SK-N-SH treated with all-trans-retinoic acid at 6 μM for 48 hours (cell line): ENCODE measurements around the gene LAMA1.

Source experiments
- ATAC-seq: fragments of 200-7000 bp; cut with Tn5 transposase; 3 replicates; pipeline ENCODE4 v1.9.1; 2020; ENCODE audit warnings: mild to moderate bottlenecking, moderate library complexity
- ARNTL ChIP-seq: fragments of 450-650 bp; formaldehyde crosslinking; IDR thresholded peaks from 2 replicates; pipeline ENCODE4 v1.5.0; 2020; ENCODE audit warnings: low read depth, mild to moderate bottlenecking, moderate library complexity, borderline replicate concordance
- BACH2 ChIP-seq: fragments of 250-450 bp; sonication (Bioruptor Pico); IDR thresholded peaks from 2 replicates; pipeline ENCODE4 v1.9.0; 2021; ENCODE audit warnings: mild to moderate bottlenecking, borderline replicate concordance
- CREB5 ChIP-seq: fragments of 250-450 bp; sonication (Bioruptor Pico); IDR thresholded peaks from 2 replicates; pipeline ENCODE4 v1.5.1; 2020; ENCODE audit warnings: low read depth, mild to moderate bottlenecking, moderate library complexity
- CSDC2 ChIP-seq: fragments of 250-450 bp; sonication (Bioruptor Pico); IDR thresholded peaks from 2 replicates; pipeline ENCODE4 v1.5.0; 2020; ENCODE audit warnings: mild to moderate bottlenecking, moderate library complexity
- CSRNP3 ChIP-seq: fragments of 250-450 bp; sonication (Bioruptor Pico); IDR thresholded peaks from 2 replicates; pipeline ENCODE4 v1.5.1; 2021; ENCODE audit warnings: mild to moderate bottlenecking, moderate library complexity
- ESRRG ChIP-seq: fragments of 250-450 bp; sonication (Bioruptor Pico); IDR thresholded peaks from 2 replicates; pipeline ENCODE4 v1.6.1; 2021; ENCODE audit warnings: mild to moderate bottlenecking
- GLIS3 ChIP-seq: fragments of 250-450 bp; sonication (Bioruptor Pico); IDR thresholded peaks from 2 replicates; pipeline ENCODE4 v1.5.0; 2020; ENCODE audit warnings: mild to moderate bottlenecking, moderate library complexity
- OSR1 ChIP-seq: fragments of 250-450 bp; sonication (Bioruptor Pico); IDR thresholded peaks from 2 replicates; pipeline ENCODE4 v1.8.0; 2022; ENCODE audit warnings: moderate library complexity, mild to moderate bottlenecking, inconsistent platforms
- POU6F1 ChIP-seq: fragments of 250-450 bp; sonication (Bioruptor Pico); IDR thresholded peaks from 2 replicates; pipeline ENCODE4 v1.8.0; 2021; ENCODE audit warnings: low read depth, mild to moderate bottlenecking, moderate library complexity, borderline replicate concordance
- PPARA ChIP-seq: fragments of 250-450 bp; sonication (Bioruptor Pico); IDR thresholded peaks from 2 replicates; pipeline ENCODE4 v1.5.0; 2020; ENCODE audit warnings: mild to moderate bottlenecking, borderline replicate concordance
- RARB ChIP-seq: fragments of 250-450 bp; sonication (Bioruptor Pico); IDR thresholded peaks from 2 replicates; pipeline ENCODE4 v1.8.0; 2021; ENCODE audit warnings: mild to moderate bottlenecking, moderate library complexity
- SNAI2 ChIP-seq: fragments of 250-450 bp; sonication (Bioruptor Pico); IDR thresholded peaks from 2 replicates; pipeline ENCODE4 v1.5.0; 2020; ENCODE audit warnings: mild to moderate bottlenecking, moderate library complexity
- TCF4 ChIP-seq: fragments of 250-450 bp; sonication (Bioruptor Pico); IDR thresholded peaks from 2 replicates; pipeline ENCODE4 v1.8.0; 2021; ENCODE audit warnings: mild to moderate bottlenecking, moderate library complexity, borderline replicate concordance
- TSHZ2 ChIP-seq: fragments of 250-450 bp; sonication (Bioruptor Pico); IDR thresholded peaks from 2 replicates; pipeline ENCODE4 v1.5.0; 2020; ENCODE audit warnings: mild to moderate bottlenecking, moderate library complexity
- ZC3H10 ChIP-seq: fragments of 250-450 bp; sonication (Bioruptor Pico); IDR thresholded peaks from 2 replicates; pipeline ENCODE4 v1.5.1; 2021; ENCODE audit warnings: mild to moderate bottlenecking, moderate library complexity
- ZFP3 ChIP-seq: fragments of 250-450 bp; sonication (Bioruptor Pico); IDR thresholded peaks from 2 replicates; pipeline ENCODE4 v1.5.0; 2020; ENCODE audit warnings: mild to moderate bottlenecking, moderate library complexity
- ZFP30 ChIP-seq: fragments of 450-650 bp; formaldehyde crosslinking; IDR thresholded peaks from 2 replicates; pipeline ENCODE4 v1.5.0; 2022; ENCODE audit warnings: mild to moderate bottlenecking, moderate library complexity
- ZNF565 ChIP-seq: fragments of 450-650 bp; formaldehyde crosslinking; conservative IDR thresholded peaks from 2 replicates; pipeline ENCODE4 v1.5.0; 2020; ENCODE audit warnings: low read depth, mild to moderate bottlenecking, moderate library complexity
- ZNF70 ChIP-seq: fragments of 450-650 bp; formaldehyde crosslinking; IDR thresholded peaks from 2 replicates; pipeline ENCODE4 v1.5.0; 2020; ENCODE audit warnings: mild to moderate bottlenecking, moderate library complexity
- ZNF8 ChIP-seq: fragments of 450-650 bp; formaldehyde crosslinking; IDR thresholded peaks from 2 replicates; pipeline ENCODE4 v1.5.0; 2020; ENCODE audit warnings: mild to moderate bottlenecking, moderate library complexity

LAMA1 gene

GRCh38 chr18:7105268-7105667 lies 12.3 kb downstream of the LAMA1 start (continued):
- TF ChIP-seq GLIS3 (CRISPR knock-in tag) = no peak
- no peak for TF ChIP-seq ESRRG (CRISPR knock-in tag)
- TF ChIP-seq TCF4 = no peak

GRCh38 chr18:7104649-7105048 lies 12.9 kb downstream of the LAMA1 start:
- TF ChIP-seq ZNF8 (CRISPR knock-in tag) (no peak), RARB (CRISPR knock-in tag) (no peak), TCF4 (no peak), ZNF70 (CRISPR knock-in tag) (no peak), ZFP3 (CRISPR knock-in tag) (no peak), CREB5 (CRISPR knock-in tag) (no peak), SNAI2 (CRISPR knock-in tag) (no peak), ESRRG (CRISPR knock-in tag) (no peak), TSHZ2 (CRISPR knock-in tag) (no peak), OSR1 (CRISPR knock-in tag) (no peak), ARNTL (CRISPR knock-in tag) (no peak), BACH2 (CRISPR knock-in tag) (no peak), POU6F1 (CRISPR knock-in tag) (no peak)
- no peak for ATAC-seq

GRCh38 chr18:7102131-7102530 lies 15.5 kb downstream of the LAMA1 start:
- no peak for TF ChIP-seq PPARA (CRISPR knock-in tag)
- TF ChIP-seq ZFP3 (CRISPR knock-in tag) = no peak
- TF ChIP-seq ZNF565 = no peak
- no peak for TF ChIP-seq GLIS3 (CRISPR knock-in tag)
- no peak for TF ChIP-seq ARNTL (CRISPR knock-in tag)
- no peak for TF ChIP-seq ZNF8 (CRISPR knock-in tag)
- TF ChIP-seq CSRNP3 = no peak
- no peak for TF ChIP-seq CSDC2 (CRISPR knock-in tag)
- TF ChIP-seq ESRRG (CRISPR knock-in tag) = no peak
- no peak for TF ChIP-seq OSR1 (CRISPR knock-in tag)
- TF ChIP-seq POU6F1 (CRISPR knock-in tag) = no peak
- no peak for TF ChIP-seq ZFP30 (CRISPR knock-in tag)
- no peak for TF ChIP-seq CREB5 (CRISPR knock-in tag)
- TF ChIP-seq ZC3H10 (CRISPR knock-in tag) = no peak
- TF ChIP-seq RARB (CRISPR knock-in tag) = no peak
- no peak for ATAC-seq
